Measurements from ENCODE around the gene TTLL1.

GRCh38 chr22:43118024-43118849 lies 29.0 kb upstream of the TTLL1 start:
- TF ChIP-seq POLR2AphosphoS5 (IDR thresholded peaks at IDR 0.05; ENCODE audit: low read depth, low read length): no peak
- TF ChIP-seq SIN3A (IDR thresholded peaks at IDR 0.05; ENCODE audit: borderline replicate concordance, insufficient read depth, low read length): no peak
- TF ChIP-seq REST (IDR thresholded peaks at IDR 0.05; ENCODE audit: insufficient read depth in 1 of 2, low read depth in 2 of 2, low read length in 2 of 2): no peak

Measured in PFSK-1 (cell line).